Loucy (cell line): ENCODE data around the gene RHOJ.

Source experiments
- H2AFZ ChIP-seq: fragments of 200-600 bp; sonication (generic); 2 replicates; pipeline ENCODE4 v1.6.0; 2016; ENCODE audit warnings: antibody characterized with exemption, mild to moderate bottlenecking, low read length, moderate library complexity
- H3F3A ChIP-seq: fragments of 200-600 bp; 2 replicates; pipeline ENCODE4 v1.6.0; 2016; ENCODE audit warnings: antibody characterized with exemption, low read depth, mild to moderate bottlenecking
- H3K27me3 ChIP-seq: fragments of 200-600 bp; sonication (generic); 2 replicates; pipeline ENCODE4 v1.6.1; 2014; ENCODE audit warnings: low read length, mild to moderate bottlenecking; ENCODE audit not compliant: insufficient read depth, poor library complexity, severe bottlenecking
- H3K36me3 ChIP-seq: fragments of 200-600 bp; sonication (generic); 2 replicates; pipeline ENCODE4 v1.6.1; 2016; ENCODE audit warnings: low read length; ENCODE audit not compliant: insufficient read depth
- H3K4me1 ChIP-seq: fragments of 200-600 bp; sonication (generic); 2 replicates; pipeline ENCODE4 v1.5.1; 2014; ENCODE audit warnings: low read length, mild to moderate bottlenecking; ENCODE audit not compliant: insufficient read depth, poor library complexity, severe bottlenecking
- H3K4me2 ChIP-seq: fragments of 200-600 bp; sonication (generic); 2 replicates; pipeline ENCODE4 v1.6.0; 2014; ENCODE audit warnings: antibody characterized with exemption, low read length, low read depth, mild to moderate bottlenecking; ENCODE audit not compliant: poor library complexity, severe bottlenecking
- H3K4me3 ChIP-seq: fragments of 200-600 bp; sonication (generic); 2 replicates; pipeline ENCODE4 v1.5.1; 2014; ENCODE audit warnings: low read length, mild to moderate bottlenecking, mixed read lengths; ENCODE audit not compliant: poor library complexity, severe bottlenecking
- H3K79me2 ChIP-seq: fragments of 200-600 bp; sonication (generic); 2 replicates; pipeline ENCODE4 v1.6.1; 2014; ENCODE audit warnings: low read length; ENCODE audit not compliant: insufficient read depth
- H3K9ac ChIP-seq: fragments of 200-600 bp; sonication (generic); 2 replicates; pipeline ENCODE4 v1.6.0; 2014; ENCODE audit warnings: mild to moderate bottlenecking, low read depth, low read length, moderate library complexity; ENCODE audit not compliant: poor library complexity, severe bottlenecking
- H3K9me2 ChIP-seq: fragments of 200-600 bp; sonication (generic); replicated peaks from 2 replicates; pipeline ENCODE4 v1.6.1; 2016; ENCODE audit warnings: low read depth, low read length, mixed read lengths
- H3K9me3 ChIP-seq: fragments of 200-600 bp; sonication (generic); 2 replicates; pipeline ENCODE4 v1.6.1; 2014; ENCODE audit warnings: mild to moderate bottlenecking, antibody characterized with exemption, low read length, low read depth; ENCODE audit not compliant: insufficient read depth
- H4K20me1 ChIP-seq: fragments of 200-600 bp; sonication (generic); 2 replicates; pipeline ENCODE4 v1.6.0; 2014; ENCODE audit warnings: antibody characterized with exemption, low read length, mild to moderate bottlenecking; ENCODE audit not compliant: insufficient read depth, poor library complexity, severe bottlenecking
- EZH2phosphoT487 ChIP-seq: fragments of 200-600 bp; IDR thresholded peaks from 2 replicates; pipeline ENCODE4 v1.6.1; 2018; ENCODE audit warnings: antibody characterized with exemption, mild to moderate bottlenecking, moderate library complexity, borderline replicate concordance
- TF ChIP-seq, protein P1 (sequence below): fragments of 200-600 bp; sonication (generic); conservative IDR thresholded peaks from 2 replicates; pipeline ENCODE4 v1.5.1; 2014; ENCODE audit warnings: mild to moderate bottlenecking, antibody characterized with exemption, low read length

RHOJ gene

DNA sequence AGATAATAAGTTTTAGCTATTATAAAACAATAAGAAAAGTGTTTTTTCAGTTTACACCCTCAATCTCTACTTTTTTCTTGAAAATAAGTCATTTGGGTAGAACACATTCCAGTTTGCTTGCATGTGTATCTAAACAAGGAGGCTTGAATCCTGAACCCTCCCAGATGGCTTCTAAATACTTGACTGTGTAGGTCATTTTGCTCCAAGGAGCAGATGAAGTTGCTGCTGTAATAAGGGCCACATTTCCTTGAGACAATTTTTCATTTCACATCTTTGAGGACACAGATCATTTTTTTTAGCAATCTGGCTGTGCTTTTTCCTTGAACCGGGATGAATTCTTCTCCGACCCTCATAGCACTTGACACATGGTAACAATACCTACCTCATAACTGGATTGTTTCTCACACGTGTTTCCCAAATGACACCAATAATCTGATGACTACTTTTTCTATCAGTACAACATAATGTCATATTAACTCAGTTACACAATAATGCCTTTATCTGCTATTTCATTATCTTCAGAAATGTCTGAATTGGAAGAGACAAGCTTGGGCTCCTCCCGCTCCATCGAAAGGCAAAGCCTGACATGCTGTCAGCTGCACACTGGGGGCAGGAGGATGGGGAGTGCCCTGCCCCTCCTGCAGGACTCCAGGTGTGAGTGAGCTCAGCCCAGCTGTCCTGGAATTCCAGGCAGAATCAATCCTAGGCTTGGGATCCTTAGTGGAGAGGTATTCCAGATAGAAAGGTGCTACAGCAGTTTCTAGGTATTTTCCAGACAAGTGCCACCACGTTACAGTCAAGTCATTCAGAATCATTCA, 83.6 kb downstream of the RHOJ start:
- H3K4me3 ChIP-seq, result no peak overlapping the region
- no peaks in the 10 kb centered on the region for H3K4me1 ChIP-seq
- no peaks in the 10 kb centered on the region for H3K36me3 ChIP-seq
- no peaks in the 10 kb centered on the region for H4K20me1 ChIP-seq
- H3K27me3 ChIP-seq, result no peaks in the 10 kb centered on the region
- no peak overlapping the region for H2AFZ ChIP-seq
- no peak overlapping the region for H3K4me2 ChIP-seq
- no peaks in the 10 kb centered on the region for H3K79me2 ChIP-seq
- TF ChIP-seq EZH2phosphoT487, result no peak
- TF ChIP-seq, protein P1, sequence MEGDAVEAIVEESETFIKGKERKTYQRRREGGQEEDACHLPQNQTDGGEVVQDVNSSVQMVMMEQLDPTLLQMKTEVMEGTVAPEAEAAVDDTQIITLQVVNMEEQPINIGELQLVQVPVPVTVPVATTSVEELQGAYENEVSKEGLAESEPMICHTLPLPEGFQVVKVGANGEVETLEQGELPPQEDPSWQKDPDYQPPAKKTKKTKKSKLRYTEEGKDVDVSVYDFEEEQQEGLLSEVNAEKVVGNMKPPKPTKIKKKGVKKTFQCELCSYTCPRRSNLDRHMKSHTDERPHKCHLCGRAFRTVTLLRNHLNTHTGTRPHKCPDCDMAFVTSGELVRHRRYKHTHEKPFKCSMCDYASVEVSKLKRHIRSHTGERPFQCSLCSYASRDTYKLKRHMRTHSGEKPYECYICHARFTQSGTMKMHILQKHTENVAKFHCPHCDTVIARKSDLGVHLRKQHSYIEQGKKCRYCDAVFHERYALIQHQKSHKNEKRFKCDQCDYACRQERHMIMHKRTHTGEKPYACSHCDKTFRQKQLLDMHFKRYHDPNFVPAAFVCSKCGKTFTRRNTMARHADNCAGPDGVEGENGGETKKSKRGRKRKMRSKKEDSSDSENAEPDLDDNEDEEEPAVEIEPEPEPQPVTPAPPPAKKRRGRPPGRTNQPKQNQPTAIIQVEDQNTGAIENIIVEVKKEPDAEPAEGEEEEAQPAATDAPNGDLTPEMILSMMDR, result no peak
- H3K9ac ChIP-seq, result no peak overlapping the region
- no peaks in the 10 kb centered on the region for H3K9me2 ChIP-seq
- H3K9me3 ChIP-seq, result no peaks in the 10 kb centered on the region
- no peaks in the 10 kb centered on the region for H3F3A ChIP-seq

DNA sequence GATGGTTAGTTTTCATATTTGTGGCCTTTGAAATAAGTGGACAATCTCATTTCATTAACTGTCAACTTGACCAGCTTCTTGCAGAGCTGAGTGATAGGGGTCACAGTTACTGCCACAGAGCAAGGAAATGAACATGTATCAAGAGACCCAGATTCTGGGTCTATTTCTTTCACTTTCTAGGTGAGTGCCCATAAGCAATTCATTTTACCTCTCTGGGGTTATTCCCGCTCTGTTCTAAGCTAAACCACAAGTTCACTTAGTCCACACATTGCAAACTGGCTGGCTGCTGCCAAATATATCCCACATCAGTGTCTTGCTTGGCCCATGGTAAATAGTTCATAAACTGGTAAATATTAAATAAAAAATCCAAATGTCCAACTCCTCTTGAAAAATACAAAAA, 84.6 kb downstream of the RHOJ start:
- H3K9ac ChIP-seq, result no peak overlapping the region
- no peak overlapping the region for H2AFZ ChIP-seq
- no peaks in the 10 kb centered on the region for H3K36me3 ChIP-seq
- no peaks in the 10 kb centered on the region for H3K4me1 ChIP-seq
- H3K4me2 ChIP-seq, result no peak overlapping the region
- no peaks in the 10 kb centered on the region for H3K9me3 ChIP-seq
- H3K4me3 ChIP-seq, result no peak overlapping the region
- no peaks in the 10 kb centered on the region for H3K27me3 ChIP-seq
- TF ChIP-seq, protein P1, result no peak
- TF ChIP-seq EZH2phosphoT487, result no peak
- no peaks in the 10 kb centered on the region for H4K20me1 ChIP-seq
- H3K79me2 ChIP-seq, result no peaks in the 10 kb centered on the region
- no peaks in the 10 kb centered on the region for H3F3A ChIP-seq
- no peaks in the 10 kb centered on the region for H3K9me2 ChIP-seq

DNA sequence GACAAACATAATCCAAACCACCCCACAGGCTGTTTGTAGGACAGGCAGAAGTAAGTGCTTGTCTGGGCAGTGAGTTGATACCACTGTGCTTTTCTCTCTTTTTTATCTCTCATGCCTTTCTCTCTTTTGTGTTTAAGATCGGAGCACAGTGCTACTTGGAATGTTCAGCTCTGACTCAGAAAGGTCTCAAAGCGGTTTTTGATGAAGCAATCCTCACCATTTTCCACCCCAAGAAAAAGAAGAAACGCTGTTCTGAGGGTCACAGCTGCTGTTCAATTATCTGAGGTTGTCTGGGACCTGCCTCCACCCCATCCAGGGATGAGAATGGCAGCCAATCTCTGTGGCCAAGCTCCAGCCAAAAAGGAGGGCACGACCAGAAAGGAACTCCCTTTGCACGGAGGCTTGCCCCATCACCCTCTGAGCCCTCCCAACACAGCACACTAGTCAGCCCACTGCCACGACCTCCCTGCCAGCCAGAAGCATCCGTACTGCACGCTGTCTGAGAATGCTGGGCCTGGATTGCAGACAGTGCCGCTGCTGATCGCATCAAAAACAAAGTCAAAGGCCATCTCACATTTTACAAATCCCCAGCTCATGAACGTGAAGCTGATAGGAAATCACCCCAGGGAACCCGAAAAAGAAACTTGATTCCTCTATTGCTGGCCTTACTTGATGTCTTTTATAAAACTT, 86.6 kb downstream of the RHOJ start:
- Histone ChIP-seq H3K9ac (no peak overlapping the region), H3K79me2 (no peaks in the 10 kb centered on the region), H3K36me3 (no peaks in the 10 kb centered on the region), H4K20me1 (no peaks in the 10 kb centered on the region), H3K9me3 (no peaks in the 10 kb centered on the region), H2AFZ (no peak overlapping the region), H3F3A (no peaks in the 10 kb centered on the region), H3K4me1 (no peaks in the 10 kb centered on the region), H3K4me3 (no peak overlapping the region), H3K4me2 (no peak overlapping the region), H3K9me2 (no peaks in the 10 kb centered on the region), H3K27me3 (no peaks in the 10 kb centered on the region)
- TF ChIP-seq, protein P1, result no peak
- TF ChIP-seq EZH2phosphoT487, result no peak
